HS-27A (cell line): ENCODE results near the gene SNX11.

ENCODE experiments used
- DNase-seq: peaks from one replicate; pipeline ENCODE4 v3.0.0-alpha.2; 2012; ENCODE audit warnings: low read depth, missing footprints

SNX11 gene

DNA sequence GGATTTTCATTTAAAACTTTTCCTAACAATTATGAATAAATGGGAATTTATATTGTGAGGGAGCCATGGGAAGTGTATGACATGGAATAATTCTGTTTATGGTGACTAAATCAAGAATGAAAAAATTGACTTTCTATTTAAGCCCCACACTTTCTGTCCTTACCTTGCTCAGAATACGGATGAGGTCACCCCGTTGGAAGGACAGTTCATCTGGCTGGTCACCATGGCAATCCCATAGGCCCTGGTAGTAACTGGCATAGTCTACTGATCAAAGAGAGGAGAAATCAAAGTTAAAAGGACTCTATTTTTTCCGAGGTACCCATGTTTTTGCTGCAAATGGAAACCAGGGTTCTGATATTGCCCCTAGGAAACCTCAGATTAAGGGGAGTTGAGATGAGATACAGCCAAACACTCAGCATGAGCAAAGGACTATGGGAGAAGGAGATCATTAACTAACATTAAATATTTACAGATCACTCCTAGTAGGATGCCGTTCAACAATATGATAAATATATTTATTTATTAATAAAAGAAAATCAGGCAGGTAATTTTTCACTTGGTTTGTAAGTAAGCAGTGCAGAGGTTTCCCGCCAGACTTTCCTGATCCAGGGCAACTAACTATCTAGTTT, 54.9 kb downstream of the SNX11 start:
- no peak for DNase-seq

DNA sequence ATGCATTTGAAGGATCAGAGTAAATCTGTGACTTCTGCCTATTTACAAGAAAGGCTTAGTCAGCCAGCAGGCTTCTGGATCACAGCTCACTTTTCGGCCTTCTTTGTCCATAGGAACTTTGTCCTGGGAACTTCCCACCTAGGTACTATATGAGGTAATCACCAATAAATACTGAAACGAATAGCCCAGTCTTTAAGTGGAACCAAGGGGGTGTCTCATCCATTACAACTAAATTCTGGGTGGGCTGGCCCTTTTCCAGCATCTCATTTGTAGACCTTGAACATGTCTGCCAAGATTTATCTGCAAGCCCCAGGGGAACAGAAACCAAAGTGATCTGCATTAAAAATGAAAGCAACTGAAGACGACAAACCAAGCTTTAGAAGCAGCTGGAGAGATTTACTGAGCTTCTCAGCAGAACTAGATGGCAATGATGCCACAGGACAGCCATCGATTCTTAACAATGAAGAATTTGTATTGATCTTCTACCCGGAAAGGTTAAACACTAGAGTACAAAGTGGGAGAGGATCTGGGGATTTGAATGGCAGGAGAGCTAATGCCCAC, 55.5 kb downstream of the SNX11 start:
- DNase-seq = no peak

DNA sequence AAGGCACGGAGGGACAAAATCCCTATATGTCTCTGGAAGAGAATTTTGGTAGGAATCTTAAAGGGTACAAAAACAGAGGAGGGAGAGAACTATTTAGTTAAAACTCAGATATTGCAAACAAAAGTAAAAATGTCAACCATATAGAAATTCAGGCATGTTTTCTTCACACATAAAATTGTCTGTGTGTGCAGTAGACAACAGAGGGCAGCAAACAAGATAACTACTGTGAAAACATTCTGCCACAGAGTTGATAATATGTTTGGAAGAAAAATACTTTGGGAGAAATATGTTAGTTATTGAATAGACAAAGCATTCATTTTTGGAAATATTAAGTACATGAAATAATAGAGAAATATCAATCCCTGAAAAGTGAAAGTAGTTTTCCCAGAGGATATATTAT, 56.2 kb downstream of the SNX11 start:
- DNase-seq = no peak

DNA sequence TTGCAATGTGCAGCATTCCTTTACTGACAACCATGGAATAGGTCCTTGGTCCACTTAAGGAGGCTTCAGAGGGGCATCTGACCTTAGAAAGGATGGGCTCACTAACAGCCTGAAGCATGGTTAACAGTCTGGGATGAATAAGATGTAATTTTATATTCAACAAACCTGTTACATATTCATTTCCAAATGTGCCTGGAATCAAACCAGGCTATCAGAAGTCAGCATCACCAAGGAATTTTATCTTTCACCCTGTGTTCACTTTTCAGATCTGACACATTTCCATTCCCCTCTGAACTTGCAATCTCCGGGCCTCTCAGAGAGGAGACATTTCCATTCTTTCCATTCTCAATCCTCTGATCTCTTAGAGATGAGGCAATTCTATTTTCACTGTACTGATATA, 62.4 kb downstream of the SNX11 start:
- no peak for DNase-seq
